Fibroblast of gingiva (primary cell): ENCODE data around the gene BABAM2.

Experiments used
- DNase-seq: peaks from one replicate; pipeline ENCODE4 v3.0.0-alpha.2; 2011; ENCODE audit warnings: low read depth

Gene BABAM2

GRCh38 chr2:28209261-28209691 lies 318.7 kb downstream of the BABAM2 start:
- no peak for DNase-seq

GRCh38 chr2:28209864-28210263 lies 319.3 kb downstream of the BABAM2 start:
- DNase-seq = no peak

DNA sequence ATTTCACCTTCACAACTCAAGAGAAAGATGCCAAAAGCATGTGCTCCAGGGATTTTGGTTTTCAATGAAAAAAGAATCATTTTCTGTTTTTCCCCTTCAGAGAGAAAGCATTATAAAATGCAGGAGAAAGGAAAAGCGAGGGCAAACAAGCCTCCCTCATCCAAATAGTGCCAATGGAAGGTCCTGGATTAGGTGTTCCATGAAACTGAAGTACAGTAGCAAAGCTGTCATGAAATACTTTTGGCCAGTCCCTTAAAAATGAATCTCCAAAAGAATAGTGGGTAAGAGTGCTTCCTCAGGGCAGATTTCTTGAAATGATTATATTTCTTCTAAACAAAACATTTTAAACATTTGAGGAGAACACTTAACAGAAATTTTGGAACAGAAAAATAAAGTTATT lies 320.0 kb downstream of the BABAM2 start:
- no peak for DNase-seq

DNA sequence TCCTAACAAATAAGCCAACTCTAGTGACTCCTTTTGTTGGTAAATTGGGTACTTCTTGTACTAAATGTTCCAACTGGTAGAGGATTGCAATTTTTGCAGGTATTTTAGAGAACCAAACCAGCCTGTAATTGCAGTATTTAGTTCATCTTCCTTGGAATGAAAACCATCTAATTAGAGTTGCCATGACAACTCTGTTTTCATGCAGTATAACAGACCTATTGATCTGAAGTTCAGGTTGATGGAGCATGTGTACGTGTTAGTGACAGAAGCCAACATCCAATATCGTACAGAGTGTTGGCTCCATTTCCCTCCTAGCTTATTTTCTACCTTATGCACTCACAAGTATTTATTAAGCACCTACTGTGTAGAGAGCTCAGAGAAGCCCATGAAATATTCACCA lies 325.8 kb downstream of the BABAM2 start:
- no peak for DNase-seq

- DNase-seq = peak; percentile 5
These were observed 326.7 kb downstream of the BABAM2 start for GRCh38 chr2:28217042-28217740.

GRCh38 chr2:28219138-28219537 lies 328.6 kb downstream of the BABAM2 start:
- DNase-seq = no peak

GRCh38 chr2:28219758-28220368 lies 329.3 kb downstream of the BABAM2 start:
- no peak for DNase-seq

GRCh38 chr2:28224648-28225472 lies 334.3 kb downstream of the BABAM2 start:
- peak; percentile 97 for DNase-seq

GRCh38 chr2:28225473-28226080 lies 335.0 kb downstream of the BABAM2 start:
- no peak for DNase-seq

DNA sequence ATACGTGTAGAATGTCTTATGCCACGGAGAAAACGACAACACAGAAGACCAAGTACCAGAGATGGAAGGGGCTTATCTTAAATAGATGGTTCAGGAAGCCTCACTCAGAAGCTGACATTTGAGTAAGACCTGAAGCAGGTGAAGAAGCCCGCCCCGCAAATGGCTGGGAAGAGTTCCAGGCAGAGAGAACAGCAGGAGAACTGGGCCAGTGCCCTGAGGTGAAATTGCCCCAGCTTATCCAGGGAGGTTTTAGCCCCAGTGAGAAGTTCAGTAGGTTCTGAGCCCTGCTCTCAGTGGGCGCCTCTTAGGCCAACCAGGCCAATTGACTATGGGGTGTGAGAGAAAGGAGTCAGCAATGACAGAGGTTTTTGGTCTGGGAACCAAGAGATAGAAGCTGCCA lies 336.0 kb downstream of the BABAM2 start:
- no peak for DNase-seq

- DNase-seq = no peak
These were observed 337.0 kb downstream of the BABAM2 start for GRCh38 chr2:28227498-28227897.

DNA sequence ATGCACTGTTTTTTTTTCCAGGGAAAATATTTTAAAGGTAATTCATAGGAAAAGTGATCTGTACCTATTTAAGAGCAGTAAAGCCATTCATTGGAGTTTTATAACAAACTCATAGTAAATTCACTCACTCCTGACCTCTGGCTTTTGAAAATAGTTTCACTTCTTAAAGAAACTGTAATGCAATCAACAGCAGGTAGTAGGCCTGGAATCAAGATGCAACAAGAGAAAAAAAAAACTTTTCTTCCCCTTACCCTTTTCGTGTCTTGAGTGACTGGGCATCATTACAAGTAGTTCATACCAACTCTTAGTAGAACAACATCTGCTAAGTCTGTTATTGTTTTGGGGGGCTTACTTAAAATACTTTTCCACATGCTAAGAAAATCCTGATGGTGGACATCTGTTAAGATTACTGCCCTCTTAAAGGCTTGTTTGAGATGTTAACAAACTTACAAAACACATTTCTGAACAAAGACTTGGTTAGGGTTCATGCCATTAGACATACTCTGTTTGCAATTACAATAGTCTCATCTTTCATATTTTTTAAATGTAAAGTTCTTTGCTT lies 338.0 kb downstream of the BABAM2 start:
- DNase-seq = peak; percentile 70

- DNase-seq = peak; percentile 86
These were observed 340.6 kb downstream of the BABAM2 start for GRCh38 chr2:28231110-28231631.

- peak; percentile 67 for DNase-seq
These were observed 341.8 kb downstream of the BABAM2 start for GRCh38 chr2:28232295-28232694.

GRCh38 chr2:28233164-28233676 lies 342.7 kb downstream of the BABAM2 start:
- DNase-seq = no peak

DNA sequence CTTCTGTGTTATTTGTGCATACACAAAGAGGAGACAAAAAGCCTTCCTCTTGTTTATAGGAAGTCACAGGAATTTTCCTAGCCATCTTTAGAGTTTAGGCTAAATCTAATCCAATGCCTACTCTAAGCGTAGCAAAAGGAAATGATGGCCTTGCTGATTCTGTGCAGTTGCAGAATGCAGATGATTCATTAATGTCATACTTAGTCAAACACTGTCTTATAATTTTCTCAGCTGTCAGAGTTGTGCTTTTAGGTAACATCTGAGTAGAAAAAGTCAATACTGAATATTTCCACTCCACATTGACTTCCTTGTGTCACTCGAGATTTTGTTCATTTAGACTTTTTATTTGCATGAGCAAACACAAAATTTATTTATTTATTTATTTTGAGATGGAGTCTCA lies 344.3 kb downstream of the BABAM2 start:
- DNase-seq = no peak

GRCh38 chr2:28239207-28239606 lies 348.7 kb downstream of the BABAM2 start:
- DNase-seq = no peak

DNA sequence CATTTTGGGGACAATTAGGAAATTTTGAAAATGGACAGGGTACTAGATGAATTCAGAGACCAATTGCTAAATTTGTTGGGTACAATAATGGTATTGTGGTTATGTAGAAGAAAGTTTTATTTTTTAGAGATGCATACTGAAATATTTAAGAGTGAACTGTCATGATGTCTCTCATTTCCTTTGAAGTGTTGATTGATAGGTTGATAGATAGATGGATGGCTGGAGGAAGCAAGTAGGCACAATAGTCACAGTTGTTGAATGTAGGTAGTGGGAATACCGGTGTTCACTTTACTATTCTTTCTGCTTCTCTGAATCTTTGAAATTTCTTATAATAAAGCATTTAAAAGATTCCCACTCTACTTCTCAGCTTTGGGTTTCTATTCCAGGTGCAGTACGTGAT lies 350.4 kb downstream of the BABAM2 start:
- no peak for DNase-seq

DNA sequence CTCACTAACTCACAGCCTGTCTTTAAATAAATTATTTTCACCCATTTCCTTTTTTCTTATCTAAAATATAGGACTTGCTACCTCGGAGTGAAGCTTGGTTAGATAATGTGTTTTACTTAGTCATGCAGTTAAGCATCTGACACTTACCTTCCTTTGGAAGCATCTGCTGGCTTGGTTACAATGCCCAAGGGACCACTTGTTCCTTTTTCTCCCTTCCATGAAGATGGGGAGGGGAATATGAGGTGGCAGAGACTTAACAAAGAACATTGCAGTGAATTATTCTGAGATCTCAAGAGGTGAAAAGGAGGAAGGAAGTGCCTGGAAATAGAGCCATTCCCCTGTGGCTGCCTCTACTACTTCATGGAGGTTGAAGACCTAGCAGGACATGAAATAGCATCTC lies 356.8 kb downstream of the BABAM2 start:
- DNase-seq = no peak

- DNase-seq = peak; percentile 26
These were observed 357.2 kb downstream of the BABAM2 start for GRCh38 chr2:28247734-28248133.

DNA sequence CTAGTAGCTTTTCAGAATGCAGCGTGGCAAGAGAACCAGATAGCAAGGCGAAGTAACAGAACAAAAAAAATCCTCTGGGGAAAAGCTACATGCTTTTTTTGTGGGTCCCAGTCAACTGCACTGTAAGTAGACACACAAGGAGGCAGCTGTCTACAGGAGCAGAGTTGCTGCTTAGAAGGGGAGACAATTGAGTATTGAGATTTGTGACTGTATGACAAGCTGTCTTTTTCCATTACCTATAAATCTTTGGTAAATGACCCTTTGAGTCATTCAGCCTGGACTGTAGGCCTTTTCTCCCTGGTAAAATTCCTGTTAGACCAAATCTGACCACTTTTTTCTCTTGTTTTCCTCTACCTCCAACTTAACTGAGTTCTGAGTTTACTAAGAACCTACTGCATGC lies 358.0 kb downstream of the BABAM2 start:
- DNase-seq = no peak

GRCh38 chr2:28250006-28250405 lies 359.5 kb downstream of the BABAM2 start:
- peak; percentile 70 for DNase-seq
